ENCODE measurements around the gene HOXC9.

HOXC9 gene

GRCh38 chr12:54019091-54019811 is 19.3 kb downstream of the HOXC9 start:
- H3K79me2 ChIP-seq (ENCODE audit: insufficient read depth, low read length) = peaks cover 70% of the 10 kb centered on the region
- no peaks in the 10 kb centered on the region for H3K9me3 ChIP-seq (ENCODE audit: insufficient read depth, low read depth, low read length)
- peak overlapping the region; percentile 85 for H3K4me2 ChIP-seq (ENCODE audit: low read depth, low read length, poor library complexity, severe bottlenecking)
- peak overlapping the region; percentile 95 for H3K4me3 ChIP-seq (ENCODE audit: low read length, poor library complexity, severe bottlenecking)
- H3K9me2 ChIP-seq (replicated peaks; ENCODE audit: low read depth, low read length) = no peaks in the 10 kb centered on the region
- no peaks in the 10 kb centered on the region for H3K27me3 ChIP-seq (ENCODE audit: insufficient read depth, low read length, poor library complexity, severe bottlenecking)
- H3K9ac ChIP-seq (ENCODE audit: low read depth, low read length, poor library complexity, severe bottlenecking) = peak overlapping the region; percentile 99
- H2AFZ ChIP-seq (ENCODE audit: low read length) = no peak overlapping the region
- H3F3A ChIP-seq (ENCODE audit: low read depth) = peaks cover 10% of the 10 kb centered on the region
- TF ChIP-seq CTCF (conservative IDR thresholded peaks at IDR 0.05; ENCODE audit: low read length) (no peak), EZH2phosphoT487 (IDR thresholded peaks at IDR 0.05; ENCODE audit: borderline replicate concordance) (no peak)
- H3K36me3 ChIP-seq (ENCODE audit: insufficient read depth, low read length) = no peaks in the 10 kb centered on the region
- peaks cover 49% of the 10 kb centered on the region for H4K20me1 ChIP-seq (ENCODE audit: insufficient read depth, low read length, poor library complexity, severe bottlenecking)
- H3K4me1 ChIP-seq (ENCODE audit: insufficient read depth, low read length, poor library complexity, severe bottlenecking) = peaks cover 65% of the 10 kb centered on the region

GRCh38 chr12:54019924-54020590 is 20.1 kb downstream of the HOXC9 start:
- no peaks in the 10 kb centered on the region for H3K9me3 ChIP-seq (ENCODE audit: insufficient read depth, low read depth, low read length)
- no peaks in the 10 kb centered on the region for H3K27me3 ChIP-seq (ENCODE audit: insufficient read depth, low read length, poor library complexity, severe bottlenecking)
- peak overlapping the region; percentile 95 for H3K4me3 ChIP-seq (ENCODE audit: low read length, poor library complexity, severe bottlenecking)
- no peaks in the 10 kb centered on the region for H3K36me3 ChIP-seq (ENCODE audit: insufficient read depth, low read length)
- peaks cover 10% of the 10 kb centered on the region for H3F3A ChIP-seq (ENCODE audit: low read depth)
- H3K4me2 ChIP-seq (ENCODE audit: low read depth, low read length, poor library complexity, severe bottlenecking) = peak overlapping the region; percentile 85
- H2AFZ ChIP-seq (ENCODE audit: low read length) = no peak overlapping the region
- H3K79me2 ChIP-seq (ENCODE audit: insufficient read depth, low read length) = peaks cover 78% of the 10 kb centered on the region
- H3K9ac ChIP-seq (ENCODE audit: low read depth, low read length, poor library complexity, severe bottlenecking) = peak overlapping the region; percentile 99
- TF ChIP-seq CTCF (conservative IDR thresholded peaks at IDR 0.05; ENCODE audit: low read length) = no peak
- no peak for TF ChIP-seq EZH2phosphoT487 (IDR thresholded peaks at IDR 0.05; ENCODE audit: borderline replicate concordance)
- H4K20me1 ChIP-seq (ENCODE audit: insufficient read depth, low read length, poor library complexity, severe bottlenecking) = peaks cover 57% of the 10 kb centered on the region
- H3K9me2 ChIP-seq (replicated peaks; ENCODE audit: low read depth, low read length) = no peaks in the 10 kb centered on the region
- H3K4me1 ChIP-seq (ENCODE audit: insufficient read depth, low read length, poor library complexity, severe bottlenecking) = peaks cover 65% of the 10 kb centered on the region

GRCh38 chr12:54020591-54021405 is 20.8 kb downstream of the HOXC9 start:
- H4K20me1 ChIP-seq (ENCODE audit: insufficient read depth, low read length, poor library complexity, severe bottlenecking) = peaks cover 64% of the 10 kb centered on the region
- TF ChIP-seq CTCF (conservative IDR thresholded peaks at IDR 0.05; ENCODE audit: low read length) = no peak
- H3K4me1 ChIP-seq (ENCODE audit: insufficient read depth, low read length, poor library complexity, severe bottlenecking) = peaks cover 66% of the 10 kb centered on the region
- H2AFZ ChIP-seq (ENCODE audit: low read length) = no peak overlapping the region
- H3K9me2 ChIP-seq (replicated peaks; ENCODE audit: low read depth, low read length) = no peaks in the 10 kb centered on the region
- peak overlapping the region; percentile 99 for H3K9ac ChIP-seq (ENCODE audit: low read depth, low read length, poor library complexity, severe bottlenecking)
- H3K9me3 ChIP-seq (ENCODE audit: insufficient read depth, low read depth, low read length) = no peaks in the 10 kb centered on the region
- H3K79me2 ChIP-seq (ENCODE audit: insufficient read depth, low read length) = peaks cover 84% of the 10 kb centered on the region
- no peaks in the 10 kb centered on the region for H3K27me3 ChIP-seq (ENCODE audit: insufficient read depth, low read length, poor library complexity, severe bottlenecking)
- peak overlapping the region; percentile 85 for H3K4me2 ChIP-seq (ENCODE audit: low read depth, low read length, poor library complexity, severe bottlenecking)
- no peaks in the 10 kb centered on the region for H3K36me3 ChIP-seq (ENCODE audit: insufficient read depth, low read length)
- H3K4me3 ChIP-seq (ENCODE audit: low read length, poor library complexity, severe bottlenecking) = peak overlapping the region; percentile 95
- peaks cover 10% of the 10 kb centered on the region for H3F3A ChIP-seq (ENCODE audit: low read depth)

Data from Loucy (cell line).